ENCODE results near the gene WDCP.

Gene WDCP

GRCh38 chr2:24009680-24010476 is 37.3 kb downstream of the WDCP start, which contains the start of gene MFSD2B:
MFSD2B (plus strand) TSS chr2:24010085; CDS start chr2:24010097, 12 bp downstream.
- DNase-seq: no peak
- TF ChIP-seq, protein P1, sequence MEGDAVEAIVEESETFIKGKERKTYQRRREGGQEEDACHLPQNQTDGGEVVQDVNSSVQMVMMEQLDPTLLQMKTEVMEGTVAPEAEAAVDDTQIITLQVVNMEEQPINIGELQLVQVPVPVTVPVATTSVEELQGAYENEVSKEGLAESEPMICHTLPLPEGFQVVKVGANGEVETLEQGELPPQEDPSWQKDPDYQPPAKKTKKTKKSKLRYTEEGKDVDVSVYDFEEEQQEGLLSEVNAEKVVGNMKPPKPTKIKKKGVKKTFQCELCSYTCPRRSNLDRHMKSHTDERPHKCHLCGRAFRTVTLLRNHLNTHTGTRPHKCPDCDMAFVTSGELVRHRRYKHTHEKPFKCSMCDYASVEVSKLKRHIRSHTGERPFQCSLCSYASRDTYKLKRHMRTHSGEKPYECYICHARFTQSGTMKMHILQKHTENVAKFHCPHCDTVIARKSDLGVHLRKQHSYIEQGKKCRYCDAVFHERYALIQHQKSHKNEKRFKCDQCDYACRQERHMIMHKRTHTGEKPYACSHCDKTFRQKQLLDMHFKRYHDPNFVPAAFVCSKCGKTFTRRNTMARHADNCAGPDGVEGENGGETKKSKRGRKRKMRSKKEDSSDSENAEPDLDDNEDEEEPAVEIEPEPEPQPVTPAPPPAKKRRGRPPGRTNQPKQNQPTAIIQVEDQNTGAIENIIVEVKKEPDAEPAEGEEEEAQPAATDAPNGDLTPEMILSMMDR (IDR thresholded peaks at IDR 0.05; ENCODE audit: borderline replicate concordance, extremely low read depth, low read length, poor library complexity, severe bottlenecking): no peak
- TF ChIP-seq EZH2 (IDR thresholded peaks at IDR 0.05; ENCODE audit: borderline replicate concordance, low read depth, low read length, severe bottlenecking): no peak
- Histone ChIP-seq H3K4me1 (ENCODE audit: insufficient read depth, low read length) (no peaks in the 10 kb centered on the region), H3K79me2 (ENCODE audit: insufficient read depth, low read length) (no peaks in the 10 kb centered on the region), H3K27me3 (ENCODE audit: insufficient read depth, low read length, poor library complexity) (no peaks in the 10 kb centered on the region), H3K4me2 (ENCODE audit: insufficient read depth, low read length) (no peak within 1 kb of the TSS), H3K9ac (ENCODE audit: low read depth, low read length) (no peak within 1 kb of the TSS), H3K36me3 (ENCODE audit: insufficient read depth, low read length) (no peaks in the 10 kb centered on the region), H3K27ac (ENCODE audit: low read length) (no peak within 1 kb of the TSS), H3K4me3 (ENCODE audit: low read depth in 1 of 2, low read length in 2 of 2) (no peak within 1 kb of the TSS), H3K9me3 (ENCODE audit: insufficient read depth, low read length, severe bottlenecking) (no peaks in the 10 kb centered on the region), H2AFZ (ENCODE audit: low read depth, low read length) (no peak within 1 kb of the TSS), H4K20me1 (ENCODE audit: insufficient read depth, low read length) (no peaks in the 10 kb centered on the region)
- ATAC-seq (ENCODE audit: insufficient read depth, low read depth): no peak

DNA sequence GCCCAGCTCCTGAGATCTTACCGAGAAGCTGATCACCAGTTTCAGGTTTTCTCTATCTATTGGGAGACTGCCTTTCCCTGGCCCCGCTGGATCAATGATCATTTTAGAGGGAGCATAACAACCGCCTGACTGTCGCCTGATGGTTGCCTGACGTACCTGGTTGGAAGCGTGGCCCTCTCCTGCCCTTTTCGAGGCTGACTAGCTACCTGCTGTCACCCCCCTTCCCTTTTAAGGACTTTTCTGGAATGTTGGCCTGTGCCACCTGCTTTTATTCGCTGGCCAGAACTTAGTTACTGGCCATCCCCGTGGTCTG is 37.9 kb downstream of the WDCP start:
- ATAC-seq (ENCODE audit: insufficient read depth, low read depth): no peak
- H3K4me2 ChIP-seq (ENCODE audit: insufficient read depth, low read length): no peak overlapping the region
- no peak overlapping the region for H2AFZ ChIP-seq (ENCODE audit: low read depth, low read length)

DNA sequence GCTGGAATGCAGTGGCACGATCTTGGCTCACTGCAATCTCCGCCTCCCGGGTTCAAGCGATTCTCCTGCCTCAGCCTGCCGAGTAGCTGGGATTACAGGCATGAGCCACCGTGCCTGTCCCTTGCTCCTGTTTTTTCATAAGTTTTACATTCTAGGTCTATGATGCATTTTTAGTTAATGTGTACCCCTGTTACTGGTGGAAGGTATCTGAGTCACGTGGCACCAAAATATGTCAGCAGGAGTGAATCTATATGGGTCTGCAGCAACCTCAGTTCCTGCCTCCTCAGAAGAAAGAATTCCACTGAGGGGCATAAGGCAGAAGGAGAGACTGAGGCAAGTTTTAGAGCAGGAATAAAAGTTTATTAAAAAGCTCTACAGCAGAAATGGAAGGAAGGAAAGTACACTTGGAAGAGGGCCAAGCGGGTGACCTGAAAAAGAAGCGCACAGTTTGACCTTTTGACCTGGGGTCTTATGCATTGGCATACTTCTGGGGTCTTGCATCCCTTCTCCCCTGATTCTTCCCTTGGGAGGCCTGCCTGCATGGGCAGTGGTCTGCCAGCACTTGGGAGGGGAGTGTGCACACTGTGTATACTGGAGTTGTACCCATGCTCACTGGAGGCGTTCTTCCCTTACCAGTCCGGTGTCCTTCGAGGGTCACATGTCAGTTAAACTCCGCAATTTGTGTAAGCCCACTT is 38.4 kb downstream of the WDCP start:
- no peak overlapping the region for H3K4me3 ChIP-seq (ENCODE audit: low read depth in 1 of 2, low read length in 2 of 2)
- H3K36me3 ChIP-seq (ENCODE audit: insufficient read depth, low read length): no peaks in the 10 kb centered on the region
- no peak for ATAC-seq (ENCODE audit: insufficient read depth, low read depth)
- TF ChIP-seq EZH2 (IDR thresholded peaks at IDR 0.05; ENCODE audit: borderline replicate concordance, low read depth, low read length, severe bottlenecking): no peak
- TF ChIP-seq, protein P1 (IDR thresholded peaks at IDR 0.05; ENCODE audit: borderline replicate concordance, extremely low read depth, low read length, poor library complexity, severe bottlenecking): no peak
- no peak overlapping the region for H3K4me2 ChIP-seq (ENCODE audit: insufficient read depth, low read length)
- H2AFZ ChIP-seq (ENCODE audit: low read depth, low read length): no peak overlapping the region
- no peaks in the 10 kb centered on the region for H3K4me1 ChIP-seq (ENCODE audit: insufficient read depth, low read length)
- DNase-seq: no peak
- H3K27ac ChIP-seq (ENCODE audit: low read length): no peak overlapping the region
- H3K9me3 ChIP-seq (ENCODE audit: insufficient read depth, low read length, severe bottlenecking): no peaks in the 10 kb centered on the region
- H4K20me1 ChIP-seq (ENCODE audit: insufficient read depth, low read length): no peaks in the 10 kb centered on the region
- no peak overlapping the region for H3K9ac ChIP-seq (ENCODE audit: low read depth, low read length)
- no peaks in the 10 kb centered on the region for H3K27me3 ChIP-seq (ENCODE audit: insufficient read depth, low read length, poor library complexity)
- H3K79me2 ChIP-seq (ENCODE audit: insufficient read depth, low read length): no peaks in the 10 kb centered on the region

More for the DNA sequence above, 37.9 kb downstream of the WDCP start:
- DNase-seq: no peak
- H4K20me1 ChIP-seq (ENCODE audit: insufficient read depth, low read length): no peaks in the 10 kb centered on the region
- no peaks in the 10 kb centered on the region for H3K9me3 ChIP-seq (ENCODE audit: insufficient read depth, low read length, severe bottlenecking)
- no peaks in the 10 kb centered on the region for H3K4me1 ChIP-seq (ENCODE audit: insufficient read depth, low read length)
- H3K79me2 ChIP-seq (ENCODE audit: insufficient read depth, low read length): no peaks in the 10 kb centered on the region
- H3K9ac ChIP-seq (ENCODE audit: low read depth, low read length): no peak overlapping the region
- H3K4me3 ChIP-seq (ENCODE audit: low read depth in 1 of 2, low read length in 2 of 2): no peak overlapping the region
- no peak for TF ChIP-seq EZH2 (IDR thresholded peaks at IDR 0.05; ENCODE audit: borderline replicate concordance, low read depth, low read length, severe bottlenecking)
- TF ChIP-seq, protein P1 (IDR thresholded peaks at IDR 0.05; ENCODE audit: borderline replicate concordance, extremely low read depth, low read length, poor library complexity, severe bottlenecking): no peak
- H3K27me3 ChIP-seq (ENCODE audit: insufficient read depth, low read length, poor library complexity): no peaks in the 10 kb centered on the region
- H3K27ac ChIP-seq (ENCODE audit: low read length): no peak overlapping the region
- no peaks in the 10 kb centered on the region for H3K36me3 ChIP-seq (ENCODE audit: insufficient read depth, low read length)
